HPDE6-E6E7 (cell line): ENCODE measurements around the gene ARHGEF18.
"Not testable (repeated sequence)": the region's sequence is repeated elsewhere in the genome, so short reads cannot be mapped to it uniquely, and the experiment has no call there.

Experiments used
- DNase-seq: peaks from one replicate; pipeline ENCODE4 v3.0.0; 2011; ENCODE audit warnings: missing footprints; ENCODE audit errors: extremely low spot score

Gene ARHGEF18

GRCh38 chr19:7348587-7349230 lies at the start of gene ARHGEF18:
Gene ARHGEF18, plus strand, starts transcription at chr19:7348937. Its CDS starts 13,954 bp downstream, at chr19:7362891.
- no peak for DNase-seq

GRCh38 chr19:7301525-7301924 lies 47.2 kb upstream of the ARHGEF18 start:
- no peak for DNase-seq

GRCh38 chr19:7303470-7303869 lies 45.3 kb upstream of the ARHGEF18 start:
- no peak for DNase-seq

DNA sequence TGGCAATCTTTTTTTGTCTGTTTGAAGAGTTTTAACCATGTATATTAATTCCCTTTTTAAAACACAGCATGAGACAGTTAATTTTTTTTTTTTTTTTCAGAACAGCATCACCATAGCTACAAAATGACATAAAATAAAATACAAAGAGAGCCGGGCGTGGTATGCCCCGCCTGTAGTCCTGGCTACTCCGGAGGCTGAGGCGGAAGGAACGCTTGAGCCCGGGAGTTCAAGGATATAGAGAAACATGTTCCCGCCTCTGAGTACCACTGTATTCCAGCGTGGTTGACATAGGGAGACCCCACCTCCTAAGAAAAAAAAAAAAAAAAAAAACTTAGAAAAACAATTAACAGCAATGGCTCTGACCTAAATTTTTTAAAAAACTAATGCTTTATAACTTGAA lies 44.5 kb upstream of the ARHGEF18 start:
- no peak for DNase-seq

GRCh38 chr19:7307590-7308218 lies 41.0 kb upstream of the ARHGEF18 start:
- DNase-seq, result no peak

DNA sequence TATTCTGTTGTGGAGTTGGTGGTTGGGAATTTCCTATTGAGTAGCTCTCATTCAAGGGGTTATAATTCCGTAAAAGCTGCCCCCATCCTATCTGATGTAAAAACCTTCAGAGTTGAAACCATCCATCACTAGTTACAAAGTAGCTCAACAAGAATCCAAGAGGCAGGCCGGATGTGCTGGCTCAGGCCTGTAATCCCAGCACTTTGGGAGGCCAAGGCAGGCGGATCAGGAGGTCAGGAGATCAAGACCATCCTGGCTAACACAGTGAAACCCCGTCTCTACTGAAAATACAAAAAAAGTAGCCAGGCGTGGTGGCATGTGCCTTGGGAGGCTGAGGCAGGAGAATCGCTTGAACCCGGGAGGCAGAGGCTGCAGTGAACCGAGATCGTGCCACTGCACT lies 40.4 kb upstream of the ARHGEF18 start:
- not testable (repeated sequence) for DNase-seq

DNA sequence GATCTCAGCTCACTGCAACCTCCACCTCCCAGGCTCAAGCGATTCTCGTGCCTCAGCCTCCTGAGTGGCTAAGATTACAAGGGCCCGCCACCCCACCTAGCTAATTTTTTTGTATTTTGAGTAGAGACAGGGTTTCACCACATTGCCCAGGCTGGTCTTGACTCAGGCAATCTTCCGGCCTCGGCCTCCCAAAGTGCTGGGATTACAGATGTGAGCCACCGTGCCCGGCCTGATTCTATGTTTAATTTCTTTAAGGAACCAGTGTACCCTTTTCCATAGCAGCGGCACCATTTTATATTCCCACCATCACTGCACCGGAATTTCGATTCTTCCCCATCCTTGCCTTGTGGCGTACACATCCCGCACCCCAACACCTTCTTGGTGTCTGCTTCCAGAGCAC lies 36.8 kb upstream of the ARHGEF18 start:
- no peak for DNase-seq

DNA sequence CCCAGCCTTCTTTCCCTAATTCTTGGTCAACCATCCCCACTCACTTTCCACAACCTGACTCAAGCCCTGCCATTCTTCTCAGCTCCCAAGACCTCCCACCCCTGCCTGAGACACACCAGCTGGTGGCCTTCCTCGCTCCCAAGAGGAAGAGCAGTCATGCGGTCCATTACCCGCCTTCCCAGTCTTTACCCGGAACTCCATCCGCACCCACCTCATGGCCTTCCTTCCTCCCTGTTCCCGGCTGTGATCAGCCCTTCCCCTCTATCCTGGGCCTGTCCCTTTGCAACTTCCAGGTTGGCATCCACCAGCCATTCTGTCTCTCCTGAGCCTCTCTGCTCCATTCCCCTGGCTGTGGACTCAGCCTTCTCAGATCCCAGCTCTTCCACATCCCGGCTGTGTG lies 35.9 kb upstream of the ARHGEF18 start:
- DNase-seq, result no peak

- DNase-seq, result no peak
Observed at GRCh38 chr19:7318176-7318575, 30.6 kb upstream of the ARHGEF18 start.

DNA sequence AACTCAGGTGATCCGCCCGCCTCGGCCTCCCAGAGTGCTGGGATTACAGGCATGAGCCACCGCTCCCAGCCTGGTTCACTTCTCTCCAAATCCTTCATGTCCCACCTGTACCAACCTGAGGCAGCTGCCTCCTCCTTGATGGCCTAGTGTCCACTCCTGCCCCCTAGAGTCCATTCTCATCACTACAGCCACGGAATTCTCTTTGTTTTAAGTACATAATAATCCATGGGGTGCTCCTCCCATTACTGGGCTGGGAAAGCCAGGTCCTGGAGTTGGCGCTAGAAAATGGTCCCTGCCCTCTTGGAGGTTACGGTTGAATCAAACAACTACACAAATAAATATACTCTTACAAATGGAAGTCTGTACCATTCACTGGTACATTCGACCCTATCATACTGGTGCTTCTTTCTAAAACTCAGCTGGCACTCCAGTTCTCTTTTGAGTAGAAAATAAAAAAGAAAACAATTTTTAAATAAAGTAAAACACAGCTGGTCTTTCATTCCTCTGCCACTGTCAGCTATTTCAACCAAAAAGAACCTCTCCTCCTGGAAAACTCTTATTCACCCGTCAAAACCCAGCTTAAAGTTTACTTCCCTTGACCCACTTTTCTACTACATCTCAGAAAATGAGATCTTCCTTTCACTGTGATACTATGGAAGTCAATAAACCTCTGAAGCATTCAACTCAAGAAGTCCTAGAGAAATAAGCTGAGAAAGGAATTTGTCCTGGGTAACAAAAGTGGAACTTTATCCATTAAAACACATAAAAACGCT lies 22.4 kb upstream of the ARHGEF18 start:
- DNase-seq, result no peak

- DNase-seq, result no peak
Observed at GRCh38 chr19:7327802-7328201, 20.9 kb upstream of the ARHGEF18 start.

DNA sequence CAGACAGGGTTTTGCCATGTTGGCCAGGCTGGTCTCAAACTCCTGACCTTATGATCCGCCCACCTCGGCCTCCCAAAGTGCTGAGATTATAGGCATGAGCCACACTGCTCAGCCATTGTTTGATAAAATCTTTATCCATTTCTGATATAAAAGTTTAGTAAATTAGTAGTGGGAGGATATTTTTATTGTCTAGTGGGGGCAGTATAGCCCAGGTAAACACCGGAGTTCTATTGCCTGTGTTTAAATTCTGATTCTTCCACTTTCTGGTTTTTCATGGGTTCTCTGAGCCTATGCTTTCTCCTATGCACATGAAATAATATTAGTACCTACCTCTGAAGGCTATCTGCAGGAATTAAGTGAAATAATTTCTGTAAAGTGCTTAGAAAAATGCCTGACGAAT lies 20.1 kb upstream of the ARHGEF18 start:
- no peak for DNase-seq

DNA sequence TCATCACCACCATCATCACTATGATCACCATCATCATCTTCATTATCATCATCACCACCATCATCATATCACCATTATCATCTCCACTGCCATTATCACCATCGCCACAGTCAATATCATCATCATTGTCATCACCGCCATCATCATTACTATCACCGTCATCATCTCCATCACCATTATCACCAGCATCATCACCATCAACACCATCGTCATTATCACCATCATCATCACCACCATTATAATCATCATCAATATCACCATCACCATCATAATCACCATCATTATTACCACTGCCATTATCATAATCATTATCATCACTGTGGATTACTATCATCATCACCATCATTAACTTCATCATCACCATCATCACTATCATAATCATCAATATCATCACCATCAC lies 17.3 kb upstream of the ARHGEF18 start:
- DNase-seq, result no peak

DNA sequence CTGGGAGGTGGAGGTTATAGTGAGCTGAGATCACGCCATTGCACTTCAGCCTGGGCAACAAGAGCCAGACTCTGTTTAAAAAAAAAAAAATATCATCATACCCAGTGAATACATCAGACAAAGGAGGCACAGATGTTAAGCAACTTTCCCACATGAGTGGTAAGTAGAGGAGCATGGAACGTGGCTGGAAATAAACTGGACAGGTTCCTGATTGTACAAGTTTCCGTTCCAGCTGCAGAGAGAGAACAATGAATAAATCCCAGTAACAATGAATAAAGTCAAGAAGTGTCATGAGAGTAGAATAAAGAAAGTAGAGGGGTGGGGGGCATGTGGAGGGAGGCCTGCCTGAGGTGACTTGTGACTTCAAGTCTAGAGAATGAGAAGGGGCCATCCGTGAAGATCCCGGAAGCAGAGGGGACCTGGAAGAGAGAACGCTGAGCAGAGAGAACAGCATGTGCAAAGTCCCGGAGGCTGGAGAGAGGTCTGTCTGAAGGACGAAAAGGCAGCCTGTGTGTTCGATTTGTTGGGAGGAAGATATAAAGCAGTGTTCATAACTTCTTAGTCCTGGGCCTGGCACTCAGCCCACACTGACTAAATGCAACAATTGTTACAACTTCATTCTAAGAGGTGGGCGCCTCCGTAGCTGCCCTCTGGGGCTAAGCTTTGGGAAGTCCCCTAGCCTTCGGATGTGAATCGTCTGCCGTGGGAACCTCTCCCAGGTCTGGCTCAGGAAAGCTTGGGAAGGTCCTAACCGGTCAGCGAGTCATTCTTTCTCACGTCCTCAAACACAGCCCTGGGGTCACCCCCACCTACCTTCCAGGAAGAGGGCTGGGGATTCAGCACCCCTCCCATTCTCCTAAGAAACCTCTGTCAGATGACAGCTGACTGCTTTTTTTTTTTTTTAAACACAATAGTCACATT lies 15.3 kb upstream of the ARHGEF18 start:
- no peak for DNase-seq

DNA sequence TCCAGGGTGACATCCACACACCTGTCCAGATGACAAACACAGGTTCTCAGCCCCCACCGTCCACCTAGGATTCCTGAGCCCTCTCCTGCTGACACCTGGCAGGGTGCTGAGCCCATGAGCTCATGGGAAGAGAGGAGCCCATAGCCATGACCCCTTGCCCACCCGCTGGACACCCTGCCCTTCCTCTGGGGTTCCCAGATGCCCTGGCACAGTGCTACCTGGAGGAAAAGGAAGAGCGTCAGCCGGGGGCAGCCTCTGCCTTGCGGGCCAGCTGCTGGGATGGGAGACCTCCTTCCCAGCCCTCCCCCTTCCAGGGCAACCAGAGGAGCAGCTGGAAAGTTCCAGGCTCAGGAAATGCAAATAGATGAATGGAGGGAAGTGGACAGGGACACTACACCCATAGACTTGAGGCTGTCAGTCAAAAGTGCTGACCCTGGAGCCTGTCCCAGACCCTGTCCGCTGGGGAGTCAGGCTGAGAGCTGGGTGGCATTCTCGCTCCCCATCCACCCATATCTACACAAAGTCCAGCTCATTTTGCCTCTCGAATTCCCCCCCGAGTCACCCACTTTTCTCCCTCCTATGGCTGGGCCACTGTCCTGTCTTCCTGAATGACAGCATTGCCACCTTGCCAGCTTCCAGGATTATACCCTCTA lies 12.3 kb upstream of the ARHGEF18 start:
- no peak for DNase-seq

GRCh38 chr19:7337380-7338194 lies 11.2 kb upstream of the ARHGEF18 start:
- DNase-seq, result no peak

GRCh38 chr19:7340959-7341837 lies 7.5 kb upstream of the ARHGEF18 start:
- no peak for DNase-seq

GRCh38 chr19:7342143-7342542 lies 6.6 kb upstream of the ARHGEF18 start:
- DNase-seq, result no peak

DNA sequence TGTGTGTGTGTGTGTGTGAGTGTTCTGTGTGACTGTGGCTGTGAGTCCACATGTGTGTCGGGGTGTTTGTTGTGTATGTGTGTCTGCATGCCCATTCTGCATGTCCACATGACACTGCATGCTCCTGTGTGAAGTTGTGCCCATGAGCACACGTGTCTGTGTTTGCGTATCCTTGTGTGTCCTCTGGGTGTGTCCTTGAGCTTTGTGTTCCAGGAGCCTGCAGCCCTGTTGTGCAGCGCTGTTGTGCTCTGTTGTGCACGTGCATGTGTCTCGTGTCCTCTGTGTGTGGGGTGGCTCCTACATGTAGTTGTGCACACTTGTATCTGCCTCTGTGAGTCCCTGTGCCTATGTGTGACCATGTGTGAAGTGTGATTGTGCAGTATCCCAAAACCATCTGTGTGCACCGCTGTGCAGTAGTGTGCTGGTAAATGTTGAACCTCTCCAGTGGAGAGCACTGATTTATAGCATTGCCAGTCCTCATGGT lies 2.2 kb upstream of the ARHGEF18 start:
- DNase-seq, result no peak
